ENCODE measurements around the gene MYCN.
A peak's percentile ranks its signal among the peaks of the same experiment; 100 is the strongest.

GRCh38 chr2:15939854-15940660, at the start of gene MYCN:
- TF ChIP-seq CTCF (IDR thresholded peaks at IDR 0.05; ENCODE audit: low read length), result peak; percentile 34
- no peak for TF ChIP-seq EZH2 (IDR thresholded peaks at IDR 0.05; ENCODE audit: borderline replicate concordance, low read length)

Measured in OCI-LY1 (cell line).